Testis (tissue), 3 donors: ENCODE measurements around the gene MGAT5B. TPM values are rescaled to one million over a fixed set of nuclear protein-coding genes. Genes with fewer than 3 reads are reported as not detected.

ENCODE experiments used
- DNase-seq: peaks from one replicate; pipeline ENCODE4 v3.0.0-alpha.2; 2019
- H3K27ac ChIP-seq, 2 donors: fragments of 200-600 bp; sonication (generic); one replicate each; pipeline ENCODE4 v1.5.1; 2019
- H3K27me3 ChIP-seq: fragments of 200-600 bp; sonication (generic); one replicate; pipeline ENCODE4 v1.5.1; 2019
- H3K36me3 ChIP-seq: fragments of 200-600 bp; sonication (generic); one replicate; pipeline ENCODE4 v1.5.1; 2017; ENCODE audit warnings: low read depth; ENCODE audit errors: missing control alignments
- H3K4me1 ChIP-seq: fragments of 200-600 bp; sonication (generic); one replicate; pipeline ENCODE4 v1.5.1; 2019
- H3K4me3 ChIP-seq, 2 donors: fragments of 200-600 bp; sonication (generic); one replicate each; pipeline ENCODE4 v1.5.1; 2017 to 2019
- H3K9me3 ChIP-seq: fragments of 200-600 bp; sonication (generic); one replicate; pipeline ENCODE4 v1.5.1; 2017
- CTCF ChIP-seq, 3 experiments: fragments of 450-650 bp in 2 of 3; fragments of 200-600 bp in 1 of 3; sonication (generic) in 1 of 3; IDR thresholded peaks; one replicate each; pipeline ENCODE4 v1.5.1; 2016 to 2019; ENCODE audit warnings: antibody characterized with exemption in 3 of 3, mild to moderate bottlenecking in 2 of 3, moderate library complexity in 1 of 3
- POLR2A ChIP-seq: fragments of 450-650 bp; IDR thresholded peaks from one replicate; pipeline ENCODE4 v1.6.1; 2017; ENCODE audit warnings: antibody characterized with exemption, mild to moderate bottlenecking, moderate library complexity
- WGBS, 2 donors: methylation state at CpG; one replicate each; pipeline ENCODE4 v1.1.5; 2018; 5-methylcytosine and 5-hydroxymethylcytosine counted together
- intact Hi-C: fragments of 100-400 bp; cut with DNase I; formaldehyde crosslinking; loops from one replicate; pipeline ENCODE4 v1.15.1; 2023; ENCODE audit warnings: low total_unique reads
- polyA plus RNA-seq: library from polyadenylated mRNA; stranded (reverse); fragments of 350-450 nt; fragmentation: Illumina TruSeq; extraction: RNeasy Lipid Tissue Mini Kit (QIAGEN cat#74804); gene quantifications from one replicate; pipeline ENCODE4 v1.2.3, GENCODE V29; 2014; ENCODE audit warnings: low read depth, low replicate concordance; ENCODE audit not compliant: insufficient read depth
- total RNA-seq, 2 donors: library from RNA; depleted of rRNA; stranded (reverse); fragments of >200 nt; gene quantifications; one replicate each; pipeline ENCODE4 v1.2.3, GENCODE V29; 2016

Gene MGAT5B
- total and polyA plus RNA-seq, 3 donors from 2014 or later = 4.6 to 10.9 (median 9.0) TPM

GRCh38 chr17:76962858-76963257 lies 94.7 kb downstream of the MGAT5B start:
- DNase-seq = no peak
- intact Hi-C loops = no loop called here
- H3K27me3 ChIP-seq = no peaks in the 10 kb centered on the region
- no peak overlapping the region for H3K4me3 ChIP-seq
- no peaks in the 10 kb centered on the region for H3K9me3 ChIP-seq
- H3K4me1 ChIP-seq = peaks cover under 1% of the 10 kb centered on the region
- 82 to 97% methylated on average over 1 of the region's 1 CpG for WGBS, 2 donors
- no peaks in the 10 kb centered on the region for H3K36me3 ChIP-seq
- TF ChIP-seq POLR2A (no peak), CTCF (IDR thresholded peaks at IDR 0.05) (no peak)
- no peak overlapping the region for H3K27ac ChIP-seq

GRCh38 chr17:76966016-76966415 lies 97.8 kb downstream of the MGAT5B start:
- H3K4me3 ChIP-seq = no peak overlapping the region
- H3K4me1 ChIP-seq = peaks cover 9% of the 10 kb centered on the region
- no peak for DNase-seq
- WGBS, 2 donors = 87 to 91% methylated on average over 4 of the region's 4 CpGs
- no peaks in the 10 kb centered on the region for H3K36me3 ChIP-seq
- intact Hi-C loops = no loop called here
- TF ChIP-seq CTCF (IDR thresholded peaks at IDR 0.05) = no peak
- TF ChIP-seq POLR2A = no peak
- no peaks in the 10 kb centered on the region for H3K27me3 ChIP-seq
- no peak overlapping the region for H3K27ac ChIP-seq
- H3K9me3 ChIP-seq = no peaks in the 10 kb centered on the region

- no peaks in the 10 kb centered on the region for H3K9me3 ChIP-seq
- H3K27me3 ChIP-seq = no peaks in the 10 kb centered on the region
- H3K4me1 ChIP-seq = peaks cover 9% of the 10 kb centered on the region
- H3K4me3 ChIP-seq = no peak overlapping the region
- no peaks in the 10 kb centered on the region for H3K36me3 ChIP-seq
- H3K27ac ChIP-seq = no peak overlapping the region
- no peak for TF ChIP-seq POLR2A
- TF ChIP-seq CTCF (IDR thresholded peaks at IDR 0.05) = no peak
- intact Hi-C loops = no loop called here
- 79 to 85% methylated on average over 8 to 9 of the region's 9 CpGs for WGBS, 2 donors
- DNase-seq = no peak
These were observed 98.4 kb downstream of the MGAT5B start for GRCh38 chr17:76966486-76967181.

- H3K27ac ChIP-seq = no peak overlapping the region
- no peak for DNase-seq
- no peaks in the 10 kb centered on the region for H3K27me3 ChIP-seq
- H3K4me3 ChIP-seq = no peak overlapping the region
- H3K4me1 ChIP-seq = peaks cover 9% of the 10 kb centered on the region
- 88 to 89% methylated on average over 4 of the region's 4 CpGs for WGBS, 2 donors
- intact Hi-C loops = no loop called here
- no peak for TF ChIP-seq CTCF (IDR thresholded peaks at IDR 0.05)
- TF ChIP-seq POLR2A = no peak
- no peaks in the 10 kb centered on the region for H3K36me3 ChIP-seq
- H3K9me3 ChIP-seq = no peaks in the 10 kb centered on the region
These were observed 99.6 kb downstream of the MGAT5B start for GRCh38 chr17:76967762-76968161.
